Activated B cell treated with CpG ODN at 0.5 μM for 24 hours (primary cell): Measurements from ENCODE around the gene RAP1GDS1. TPM values are rescaled to one million over a fixed set of nuclear protein-coding genes. Genes with fewer than 3 reads are reported as not detected.

Experiments used
- ATAC-seq: fragments of 200-7000 bp; cut with Tn5 transposase; one replicate; pipeline ENCODE4 v1.10.0; 2021; ENCODE audit warnings: low read depth, mild to moderate bottlenecking, moderate library complexity
- CTCF ChIA-PET: fragments of 350-600 bp; sonication (Branson Sonifier 250); formaldehyde crosslinking; loops from one replicate; lab custom pipeline; 2021; ENCODE audit warnings: antibody characterized with exemption; lab: Charles Lee
- POLR2A ChIA-PET: fragments of 350-600 bp; sonication (Branson Sonifier 250); formaldehyde crosslinking; loops from one replicate; lab custom pipeline; 2021; ENCODE audit warnings: antibody characterized with exemption; lab: Charles Lee
- DNase-seq: peaks from one replicate; pipeline ENCODE4 v3.0.0; 2022
- H3K27ac Mint-ChIP-seq: one replicate; pipeline ENCODE4 v1.8.0; 2020; ENCODE audit warnings: mixed read lengths
- H3K27me3 Mint-ChIP-seq: one replicate; pipeline ENCODE4 v1.8.0; 2021; ENCODE audit warnings: mixed read lengths
- H3K36me3 Mint-ChIP-seq: one replicate; pipeline ENCODE4 v1.8.0; 2021; ENCODE audit warnings: low read depth, mixed read lengths
- H3K4me1 Mint-ChIP-seq: one replicate; pipeline ENCODE4 v1.8.0; 2021; ENCODE audit warnings: mixed read lengths
- H3K4me3 Mint-ChIP-seq: one replicate; pipeline ENCODE4 v1.8.0; 2020; ENCODE audit warnings: mild to moderate bottlenecking, mixed read lengths
- H3K9me3 Mint-ChIP-seq: one replicate; pipeline ENCODE4 v1.8.0; 2020; ENCODE audit warnings: mixed read lengths
- intact Hi-C: fragments of 100-400 bp; cut with micrococcal nuclease; formaldehyde crosslinking; loops from one replicate; pipeline ENCODE4 v1.15.1; 2024
- total RNA-seq: library from RNA; stranded (reverse); gene quantifications from 2 replicates; pipeline ENCODE4 v1.2.3, GENCODE V29; 2022
- TF ChIP-seq, protein P1 (sequence below): fragments of 200-600 bp; IDR thresholded peaks from one replicate; pipeline ENCODE4 v1.8.0; 2022; ENCODE audit warnings: antibody characterized with exemption, mild to moderate bottlenecking

The RAP1GDS1 gene
- total RNA-seq, 1 donor from 2014 or later: 54.6 TPM

DNA sequence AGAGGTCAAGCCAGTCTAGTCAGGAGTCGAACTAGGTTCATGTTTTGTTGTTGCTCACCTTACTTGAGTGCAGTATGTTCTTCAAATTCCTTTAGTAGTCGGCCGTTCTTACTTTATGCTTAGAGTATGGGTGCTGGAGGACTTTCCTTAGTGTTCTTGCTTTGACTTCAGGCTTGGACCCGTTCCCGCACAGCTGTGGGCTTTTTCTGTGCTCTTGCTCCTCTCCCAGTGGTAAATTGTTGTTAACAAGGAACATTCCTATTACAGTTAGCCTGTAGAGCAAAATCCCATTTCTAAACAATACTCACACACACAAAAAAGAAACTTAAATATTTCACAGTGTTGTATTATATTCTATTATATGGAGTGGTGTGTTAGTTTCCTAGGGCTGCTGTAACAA, 113.5 kb downstream of the RAP1GDS1 start:
- H3K27me3 Mint-ChIP-seq: no peaks in the 10 kb centered on the region
- TF ChIP-seq, protein P1, sequence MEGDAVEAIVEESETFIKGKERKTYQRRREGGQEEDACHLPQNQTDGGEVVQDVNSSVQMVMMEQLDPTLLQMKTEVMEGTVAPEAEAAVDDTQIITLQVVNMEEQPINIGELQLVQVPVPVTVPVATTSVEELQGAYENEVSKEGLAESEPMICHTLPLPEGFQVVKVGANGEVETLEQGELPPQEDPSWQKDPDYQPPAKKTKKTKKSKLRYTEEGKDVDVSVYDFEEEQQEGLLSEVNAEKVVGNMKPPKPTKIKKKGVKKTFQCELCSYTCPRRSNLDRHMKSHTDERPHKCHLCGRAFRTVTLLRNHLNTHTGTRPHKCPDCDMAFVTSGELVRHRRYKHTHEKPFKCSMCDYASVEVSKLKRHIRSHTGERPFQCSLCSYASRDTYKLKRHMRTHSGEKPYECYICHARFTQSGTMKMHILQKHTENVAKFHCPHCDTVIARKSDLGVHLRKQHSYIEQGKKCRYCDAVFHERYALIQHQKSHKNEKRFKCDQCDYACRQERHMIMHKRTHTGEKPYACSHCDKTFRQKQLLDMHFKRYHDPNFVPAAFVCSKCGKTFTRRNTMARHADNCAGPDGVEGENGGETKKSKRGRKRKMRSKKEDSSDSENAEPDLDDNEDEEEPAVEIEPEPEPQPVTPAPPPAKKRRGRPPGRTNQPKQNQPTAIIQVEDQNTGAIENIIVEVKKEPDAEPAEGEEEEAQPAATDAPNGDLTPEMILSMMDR: no peak
- no peak for DNase-seq
- no peak overlapping the region for H3K27ac Mint-ChIP-seq
- peaks cover 11% of the 10 kb centered on the region for H3K4me1 Mint-ChIP-seq
- H3K9me3 Mint-ChIP-seq: no peaks in the 10 kb centered on the region
- CTCF ChIA-PET: no interaction called here
- intact Hi-C loops: no loop called here
- POLR2A ChIA-PET: no interaction called here
- no peak for ATAC-seq
- no peak overlapping the region for H3K4me3 Mint-ChIP-seq
- peaks cover 45% of the 10 kb centered on the region for H3K36me3 Mint-ChIP-seq

DNA sequence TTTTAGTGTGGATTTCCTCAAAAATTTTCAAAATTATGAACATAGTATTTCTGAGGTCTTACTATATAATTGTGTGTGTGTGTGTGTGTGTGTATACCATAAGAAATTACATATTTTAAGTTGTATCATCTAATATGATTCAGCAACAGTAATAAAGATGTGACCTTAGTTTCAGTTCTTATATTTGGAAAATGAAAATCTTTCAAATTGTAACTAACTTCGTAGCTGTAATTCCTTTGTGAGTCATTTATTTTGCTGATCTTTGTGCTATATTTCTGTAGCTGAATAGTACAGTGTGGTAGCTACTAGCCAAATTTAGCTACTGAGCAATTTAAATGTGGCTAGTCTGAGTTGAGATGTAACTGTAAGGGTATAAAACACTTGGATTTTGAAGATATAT, 116.4 kb downstream of the RAP1GDS1 start:
- intact Hi-C loops: no loop called here
- no peaks in the 10 kb centered on the region for H3K27me3 Mint-ChIP-seq
- no peak overlapping the region for H3K4me3 Mint-ChIP-seq
- TF ChIP-seq, protein P1: no peak
- no peak overlapping the region for H3K27ac Mint-ChIP-seq
- peaks cover 32% of the 10 kb centered on the region for H3K36me3 Mint-ChIP-seq
- ATAC-seq: peak; percentile 31
- H3K4me1 Mint-ChIP-seq: peaks cover 23% of the 10 kb centered on the region
- H3K9me3 Mint-ChIP-seq: no peaks in the 10 kb centered on the region
- DNase-seq: no peak
- CTCF ChIA-PET: no interaction called here
- POLR2A ChIA-PET: interaction anchor here (0.7 to 1.0 kb wide), 2 partner anchors 116 to 554 kb away, joined by 3 to 6 read pairs; partner anchors contain the start of gene RAP1GDS1

DNA sequence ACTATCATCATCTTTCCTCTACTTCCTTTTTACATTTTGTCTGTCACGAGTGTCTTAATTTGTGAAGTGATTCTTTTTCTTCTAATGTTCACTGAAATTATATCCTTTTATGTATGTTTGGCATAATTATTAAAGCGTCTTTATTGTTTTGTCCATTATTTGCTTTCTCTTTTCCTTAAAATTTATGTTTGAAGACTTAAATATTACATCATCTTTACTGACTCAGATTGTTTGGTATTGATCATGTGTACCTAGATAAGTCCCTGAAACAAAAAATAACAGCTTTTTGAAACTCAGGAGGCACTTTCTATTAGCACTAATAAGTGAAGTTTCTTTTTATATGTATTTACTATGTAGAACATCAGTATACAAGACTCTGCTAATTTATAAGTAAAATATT, 120.1 kb downstream of the RAP1GDS1 start:
- ATAC-seq (no peak), DNase-seq (no peak)
- Mint-ChIP-seq H3K4me3 (no peak overlapping the region), H3K9me3 (no peaks in the 10 kb centered on the region), H3K27ac (no peak overlapping the region), H3K27me3 (no peaks in the 10 kb centered on the region), H3K36me3 (peaks cover 9% of the 10 kb centered on the region), H3K4me1 (peaks cover 37% of the 10 kb centered on the region)
- ChIA-PET POLR2A (no interaction called here), CTCF (no interaction called here)
- TF ChIP-seq, protein P1: no peak
- intact Hi-C loops: no loop called here

DNA sequence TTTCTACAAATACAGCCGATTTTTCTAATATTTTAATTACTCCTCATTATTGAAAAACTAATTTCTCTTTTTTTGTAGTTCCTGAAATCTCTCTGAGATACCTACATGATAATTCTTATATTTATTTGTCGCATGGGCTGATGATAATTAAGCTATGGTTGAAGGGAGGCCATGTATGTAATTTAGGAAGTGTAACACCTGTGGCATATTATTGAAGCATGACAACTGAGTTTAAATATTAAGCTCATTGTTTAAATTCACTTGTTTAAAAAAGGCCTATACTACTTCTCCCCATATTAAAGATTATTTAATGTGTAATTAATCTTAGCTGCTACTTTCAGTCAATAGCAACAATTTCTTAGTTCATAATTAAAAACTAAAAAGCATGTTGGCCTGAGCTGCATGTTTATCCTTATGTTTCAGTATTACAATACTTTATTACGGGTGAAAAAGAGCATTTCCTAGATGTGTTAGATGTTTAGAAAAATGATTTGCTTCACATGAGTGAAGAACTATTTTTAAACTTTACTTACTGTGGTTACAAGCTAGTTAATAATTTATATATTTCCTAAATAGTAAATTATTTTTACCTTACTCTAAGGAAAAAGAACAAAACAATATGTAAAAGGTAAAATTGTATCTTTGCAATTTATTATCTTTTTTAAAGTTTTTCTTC, 122.4 kb downstream of the RAP1GDS1 start:
- intact Hi-C loops: no loop called here
- POLR2A ChIA-PET: interaction anchor here (1.1 to 1.2 kb wide), 2 partner anchors 123 to 240 kb away, joined by 4 to 5 read pairs; partner anchors contain the start of genes RAP1GDS1 and STPG2
- TF ChIP-seq, protein P1: no peak
- CTCF ChIA-PET: no interaction called here
- DNase-seq (no peak), ATAC-seq (peak; percentile 10)
- no peak overlapping the region for H3K4me3 Mint-ChIP-seq
- H3K27me3 Mint-ChIP-seq: no peaks in the 10 kb centered on the region
- peaks cover 28% of the 10 kb centered on the region for H3K4me1 Mint-ChIP-seq
- no peaks in the 10 kb centered on the region for H3K9me3 Mint-ChIP-seq
- peaks cover 17% of the 10 kb centered on the region for H3K36me3 Mint-ChIP-seq
- no peak overlapping the region for H3K27ac Mint-ChIP-seq

DNA sequence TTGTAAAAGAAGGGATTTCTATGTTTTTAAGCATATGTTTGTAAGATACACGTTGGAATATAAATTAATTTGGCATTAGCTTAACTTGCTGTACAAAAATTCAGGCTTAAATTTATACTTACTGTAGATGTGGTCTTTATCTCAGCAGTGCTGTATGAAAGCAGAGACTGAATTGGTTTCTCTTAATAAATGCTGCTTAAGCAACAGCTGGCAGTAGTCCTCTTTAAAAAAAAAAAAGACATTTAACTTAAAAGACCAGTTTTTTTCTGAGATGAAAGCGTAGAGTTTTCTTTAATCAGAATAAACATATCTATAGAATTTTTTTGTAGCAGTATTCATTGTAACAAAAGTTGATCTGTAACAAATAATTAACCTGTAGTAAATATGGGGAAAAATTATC, 124.6 kb downstream of the RAP1GDS1 start:
- intact Hi-C loops: no loop called here
- Mint-ChIP-seq H3K27ac (no peak overlapping the region), H3K4me3 (no peak overlapping the region), H3K9me3 (no peaks in the 10 kb centered on the region), H3K4me1 (peaks cover 26% of the 10 kb centered on the region), H3K27me3 (no peaks in the 10 kb centered on the region), H3K36me3 (peaks cover 21% of the 10 kb centered on the region)
- ChIA-PET POLR2A (no interaction called here), CTCF (no interaction called here)
- DNase-seq (no peak), ATAC-seq (no peak)
- TF ChIP-seq, protein P1: no peak
